Endothelial cell of umbilical vein (primary cell): ENCODE results near the gene DCDC1. TPM values are rescaled to one million over a fixed set of nuclear protein-coding genes. Genes with fewer than 3 reads are reported as not detected.

ENCODE experiments used
- BruUV-seq: library from RNA; stranded (reverse); fragments of 400-500 nt; replicated peaks from 2 replicates; lab custom pipeline; 2021; lab: Mats Ljungman, UMichigan
- CTCF ChIA-PET: fragments of 300-600, 350-600 bp; sonication (Branson Sonifier 250); formaldehyde crosslinking; loops from one replicate; lab custom pipeline; 2021; ENCODE audit warnings: antibody characterized with exemption, inconsistent platforms; lab: Charles Lee
- POLR2A ChIA-PET: fragments of 300-600, 350-600 bp; sonication (Branson Sonifier 250); formaldehyde crosslinking; loops from one replicate; lab custom pipeline; 2021; ENCODE audit warnings: antibody characterized with exemption, inconsistent platforms; lab: Charles Lee
- DNase-seq: peaks from one replicate; pipeline ENCODE4 v3.0.0-alpha.2; 2011; ENCODE audit warnings: low read depth, low spot score
- FAIRE-seq: peaks from 2 replicates; lab custom pipeline; 2011; peaks lifted over from hg19 to GRCh38; lab: Jason Lieb, UNC
- H2AFZ ChIP-seq: 2 replicates; pipeline ENCODE4 v1.6.0; 2012; ENCODE audit warnings: low read depth, low read length, control low read depth, inconsistent platforms
- H3K27ac ChIP-seq: 2 replicates; pipeline ENCODE4 v1.5.1; 2011; ENCODE audit warnings: low read depth, mild to moderate bottlenecking, control low read depth, low read length, moderate library complexity; ENCODE audit not compliant: insufficient read depth
- H3K27me3 ChIP-seq, 2 experiments: 2 replicates each; pipeline versions ENCODE4 v1.6.0 to v1.6.1; 2011; ENCODE audit warnings: low read length in 2 of 2, mixed read lengths in 1 of 2; ENCODE audit not compliant: control insufficient read depth in 2 of 2, insufficient read depth in 2 of 2
- H3K36me3 ChIP-seq, 2 experiments: 2 replicates in 1 of 2; 3 replicates in 1 of 2; pipeline ENCODE4 v1.5.1; 2011; ENCODE audit warnings: low read length in 2 of 2, mild to moderate bottlenecking in 1 of 2, moderate library complexity in 1 of 2; ENCODE audit not compliant: control insufficient read depth in 2 of 2, insufficient read depth in 2 of 2; ENCODE audit errors: extremely low read depth in 1 of 2
- H3K4me1 ChIP-seq: 3 replicates; pipeline ENCODE4 v1.5.1; 2011; ENCODE audit warnings: mild to moderate bottlenecking, low read length; ENCODE audit not compliant: control insufficient read depth, insufficient read depth; ENCODE audit errors: extremely low read depth
- H3K4me2 ChIP-seq: 2 replicates; pipeline ENCODE4 v1.6.1; 2011; ENCODE audit warnings: low read length, control low read depth, mixed read lengths; ENCODE audit not compliant: insufficient read depth
- H3K4me3 ChIP-seq, 3 experiments: fragments of 200-600 bp in 1 of 3; sonication (generic), shearing (Covaris generic) in 1 of 3; replicated peaks in 1 of 3; 2 replicates each; pipeline ENCODE4 v1.5.1; 2011 to 2016; ENCODE audit warnings: control low read depth in 3 of 3, low read length in 3 of 3, mild to moderate bottlenecking in 2 of 3, inconsistent platforms in 1 of 3, low read depth in 1 of 3, moderate library complexity in 1 of 3; ENCODE audit not compliant: insufficient read depth in 1 of 3
- H3K79me2 ChIP-seq: 2 replicates; pipeline ENCODE4 v1.6.0; 2012; ENCODE audit warnings: low read length, inconsistent platforms; ENCODE audit not compliant: control insufficient read depth, insufficient read depth
- H3K9ac ChIP-seq: replicated peaks from 2 replicates; pipeline ENCODE3; 2011; ENCODE audit warnings: low read length, control low read depth; ENCODE audit not compliant: insufficient read depth; ENCODE audit errors: extremely low read depth
- H3K9me1 ChIP-seq: replicated peaks from 3 replicates; pipeline ENCODE4 v1.6.0; 2011; ENCODE audit warnings: mild to moderate bottlenecking, low read length; ENCODE audit not compliant: control insufficient read depth, insufficient read depth; ENCODE audit errors: extremely low read depth
- H3K9me3 ChIP-seq: replicated peaks from 2 replicates; pipeline ENCODE4 v1.5.1; 2012; ENCODE audit warnings: low read length, inconsistent platforms; ENCODE audit not compliant: control insufficient read depth, insufficient read depth
- H4K20me1 ChIP-seq: replicated peaks from 2 replicates; pipeline ENCODE3; 2011; ENCODE audit warnings: mild to moderate bottlenecking, low read length; ENCODE audit not compliant: control insufficient read depth, insufficient read depth; ENCODE audit errors: extremely low read depth
- EZH2 ChIP-seq: IDR thresholded peaks from 2 replicates; pipeline ENCODE4 v1.6.1; 2012; ENCODE audit warnings: borderline replicate concordance, low read depth, mild to moderate bottlenecking, moderate library complexity, low read length, inconsistent platforms; ENCODE audit not compliant: severe bottlenecking
- FOS ChIP-seq: IDR thresholded peaks from 2 replicates; pipeline ENCODE4 v1.6.1; 2011; ENCODE audit warnings: mild to moderate bottlenecking, low read length, moderate library complexity, borderline replicate concordance; ENCODE audit not compliant: insufficient read depth
- GATA2 ChIP-seq: IDR thresholded peaks from 2 replicates; pipeline ENCODE4 v1.7.0; 2011; ENCODE audit warnings: low read depth, mild to moderate bottlenecking, moderate library complexity, mixed read lengths, low read length; ENCODE audit not compliant: insufficient read length, insufficient read depth
- JUN ChIP-seq: IDR thresholded peaks from 2 replicates; pipeline ENCODE4 v1.6.1; 2011; ENCODE audit warnings: borderline replicate concordance, low read depth; ENCODE audit not compliant: insufficient read length, insufficient read depth
- MAX ChIP-seq: IDR thresholded peaks from 2 replicates; pipeline ENCODE4 v1.6.1; 2011; ENCODE audit not compliant: insufficient read depth, insufficient read length
- MYC ChIP-seq: IDR thresholded peaks from one replicate; pipeline ENCODE4 v1.6.1; 2011; ENCODE audit warnings: mild to moderate bottlenecking, low read depth, low read length
- POLR2A ChIP-seq: IDR thresholded peaks from 2 replicates; pipeline ENCODE4 v1.6.1; 2012; ENCODE audit warnings: low read depth, mild to moderate bottlenecking, control low read depth, low read length
- POLR2AphosphoS5 ChIP-seq: IDR thresholded peaks from 2 replicates; pipeline ENCODE4 v1.6.1; 2012; ENCODE audit warnings: low read depth, mild to moderate bottlenecking, control low read depth, low read length, moderate library complexity; ENCODE audit not compliant: insufficient read depth
- dilution Hi-C: fragments of 300-500 bp; cut with MboI; formaldehyde crosslinking; loops from one replicate; pipeline ENCODE4 v1.15.0; 2019; ENCODE audit warnings: low sequenced_read_pairs; ENCODE audit not compliant: extremely low pct_ligation_motif_present
- intact Hi-C: fragments of 100-400 bp; cut with micrococcal nuclease; formaldehyde crosslinking; loops from one replicate; pipeline ENCODE4 v1.10.0; 2022
- polyA plus RNA-seq, 4 experiments: library from polyadenylated mRNA; depleted of rRNA in 3 of 4; stranded (reverse) in 3 of 4; unstranded in 1 of 4; fragments of >200 nt; gene quantifications; 2 replicates each; pipeline versions ENCODE4 v1.2.1 to v1.2.3, GENCODE V29; 2011 to 2012; ENCODE audit warnings: missing spikeins in 1 of 4
- total RNA-seq: library from RNA; stranded (reverse); gene quantifications from 2 replicates; pipeline ENCODE4 v1.2.3, GENCODE V29; 2021
- TF ChIP-seq, protein P1 (sequence below), 2 donors: IDR thresholded peaks; 1 replicate in 1 of 2; 2 replicates in 1 of 2; pipeline ENCODE4 v1.5.1; 2011; ENCODE audit warnings: low read length in 2 of 2, mild to moderate bottlenecking in 2 of 2, moderate library complexity in 2 of 2, control low read depth in 1 of 2, inconsistent platforms in 1 of 2, low read depth in 1 of 2; ENCODE audit not compliant: insufficient read depth in 1 of 2; ENCODE audit errors: extremely low read depth in 1 of 2

The DCDC1 gene
- total and polyA plus RNA-seq, 2 donors (not counting 3 experiments of a cell fraction or from before 2014, with no cell fraction given) = 0.04 TPM; not detected in 1

DNA sequence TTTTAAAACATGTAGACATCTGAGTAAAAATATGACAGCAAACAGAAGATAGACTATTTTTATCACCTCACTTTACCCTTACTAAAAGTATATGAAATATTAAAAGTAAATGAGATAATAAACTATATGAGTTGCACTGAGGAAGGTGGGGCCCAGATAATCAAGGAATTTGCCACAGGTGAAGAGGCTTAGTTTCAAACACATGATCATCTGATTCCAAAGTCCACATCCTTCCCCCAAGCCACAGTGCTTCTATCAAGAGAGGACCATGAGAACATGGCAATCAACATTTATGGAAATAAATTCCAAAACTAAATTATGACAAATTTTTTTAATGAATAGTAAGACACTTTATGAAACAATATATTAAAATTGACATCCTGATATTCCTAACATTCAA is 384.0 kb downstream of the DCDC1 start:
- no peak for TF ChIP-seq MAX
- no peak overlapping the region for H3K4me2 ChIP-seq
- dilution Hi-C loops = no loop called here
- ChIA-PET CTCF (no interaction called here), POLR2A (no interaction called here)
- DNase-seq (no peak), FAIRE-seq (no peak)
- H3K9ac ChIP-seq = no peak overlapping the region
- H3K27ac ChIP-seq = no peak overlapping the region
- no peaks in the 10 kb centered on the region for H3K27me3 ChIP-seq
- H2AFZ ChIP-seq = no peak overlapping the region
- no peaks in the 10 kb centered on the region for H3K36me3 ChIP-seq
- intact Hi-C loops = no loop called here
- H3K79me2 ChIP-seq = no peaks in the 10 kb centered on the region
- no peaks in the 10 kb centered on the region for H3K9me1 ChIP-seq
- H4K20me1 ChIP-seq = no peaks in the 10 kb centered on the region
- no peaks in the 10 kb centered on the region for H3K4me1 ChIP-seq
- no TSS peak for BruUV-seq
- no peak overlapping the region for H3K4me3 ChIP-seq
- H3K9me3 ChIP-seq = no peaks in the 10 kb centered on the region

- no peak for FAIRE-seq
- CTCF ChIA-PET = no interaction called here
Observed at GRCh38 chr11:30984827-30985226, 384.7 kb downstream of the DCDC1 start.

More at GRCh38 chr11:30984827-30985226, 384.7 kb downstream of the DCDC1 start:
- H3K9me1 ChIP-seq = no peaks in the 10 kb centered on the region
- dilution Hi-C loops = no loop called here
- H4K20me1 ChIP-seq = no peaks in the 10 kb centered on the region
- no TSS peak for BruUV-seq
- no peak overlapping the region for H3K4me2 ChIP-seq
- TF ChIP-seq MYC = no peak
- TF ChIP-seq EZH2 = no peak
- no peak for TF ChIP-seq FOS
- TF ChIP-seq GATA2 = no peak
- TF ChIP-seq POLR2A = no peak
- TF ChIP-seq, protein P1, sequence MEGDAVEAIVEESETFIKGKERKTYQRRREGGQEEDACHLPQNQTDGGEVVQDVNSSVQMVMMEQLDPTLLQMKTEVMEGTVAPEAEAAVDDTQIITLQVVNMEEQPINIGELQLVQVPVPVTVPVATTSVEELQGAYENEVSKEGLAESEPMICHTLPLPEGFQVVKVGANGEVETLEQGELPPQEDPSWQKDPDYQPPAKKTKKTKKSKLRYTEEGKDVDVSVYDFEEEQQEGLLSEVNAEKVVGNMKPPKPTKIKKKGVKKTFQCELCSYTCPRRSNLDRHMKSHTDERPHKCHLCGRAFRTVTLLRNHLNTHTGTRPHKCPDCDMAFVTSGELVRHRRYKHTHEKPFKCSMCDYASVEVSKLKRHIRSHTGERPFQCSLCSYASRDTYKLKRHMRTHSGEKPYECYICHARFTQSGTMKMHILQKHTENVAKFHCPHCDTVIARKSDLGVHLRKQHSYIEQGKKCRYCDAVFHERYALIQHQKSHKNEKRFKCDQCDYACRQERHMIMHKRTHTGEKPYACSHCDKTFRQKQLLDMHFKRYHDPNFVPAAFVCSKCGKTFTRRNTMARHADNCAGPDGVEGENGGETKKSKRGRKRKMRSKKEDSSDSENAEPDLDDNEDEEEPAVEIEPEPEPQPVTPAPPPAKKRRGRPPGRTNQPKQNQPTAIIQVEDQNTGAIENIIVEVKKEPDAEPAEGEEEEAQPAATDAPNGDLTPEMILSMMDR (IDR thresholded peaks at IDR 0.05; ENCODE audit: extremely low read depth in 1 of 2, insufficient read depth in 1 of 2, low read depth in 1 of 2, low read length in 2 of 2) = no peak
- TF ChIP-seq POLR2AphosphoS5 = no peak
- TF ChIP-seq JUN = no peak
- TF ChIP-seq MAX = no peak
- H3K9ac ChIP-seq = no peak overlapping the region
- intact Hi-C loops = no loop called here
- POLR2A ChIA-PET = no interaction called here
- no peak overlapping the region for H3K27ac ChIP-seq
- H3K79me2 ChIP-seq = no peaks in the 10 kb centered on the region
- H3K27me3 ChIP-seq = no peaks in the 10 kb centered on the region
- H3K4me1 ChIP-seq = no peaks in the 10 kb centered on the region
- no peak overlapping the region for H3K4me3 ChIP-seq
- H3K36me3 ChIP-seq = no peaks in the 10 kb centered on the region
- no peak for DNase-seq
- H3K9me3 ChIP-seq = no peaks in the 10 kb centered on the region
- no peak overlapping the region for H2AFZ ChIP-seq
